BJ (cell line): ENCODE results near the gene LIN7B. TPM values are rescaled to one million over a fixed set of nuclear protein-coding genes. Genes with fewer than 3 reads are reported as not detected.

Source experiments
- CTCF ChIA-PET: fragments of 350-600 bp; formaldehyde crosslinking; extraction: SDS; loops from one replicate; lab custom pipeline; 2021; ENCODE audit warnings: antibody characterized with exemption, inconsistent platforms; lab: Yijun Ruan, JAX
- POLR2A ChIA-PET: fragments of 300-600 bp; sonication (Branson Sonifier 250); formaldehyde crosslinking; extraction: SDS; loops from one replicate; lab custom pipeline; 2021; ENCODE audit warnings: antibody characterized with exemption; lab: Charles Lee
- DNase-seq: peaks from one replicate; pipeline ENCODE4 v3.0.0-alpha.2; 2011; ENCODE audit warnings: low read depth
- H3K27me3 ChIP-seq: 2 replicates; pipeline ENCODE4 v1.6.0; 2011; ENCODE audit warnings: low read length; ENCODE audit not compliant: control insufficient read depth, insufficient read depth
- H3K36me3 ChIP-seq: 2 replicates; pipeline ENCODE4 v1.5.1; 2011; ENCODE audit warnings: low read length; ENCODE audit not compliant: control insufficient read depth, insufficient read depth
- H3K4me3 ChIP-seq: 2 replicates; pipeline ENCODE4 v1.5.1; 2011; ENCODE audit warnings: low read depth, mild to moderate bottlenecking, control low read depth, low read length
- polyA plus RNA-seq: library from polyadenylated mRNA; depleted of rRNA; stranded (reverse); fragments of >200 nt; gene quantifications from 2 replicates; pipeline ENCODE4 v1.2.3, GENCODE V29; 2011
- TF ChIP-seq, protein P1 (sequence below): IDR thresholded peaks from 2 replicates; pipeline ENCODE4 v1.5.1; 2011; ENCODE audit warnings: low read depth, mild to moderate bottlenecking, control low read depth, inconsistent platforms, low read length, moderate library complexity; ENCODE audit not compliant: insufficient read depth

LIN7B gene
- polyA plus RNA-seq, 1 experiment = 9.4 TPM

DNA sequence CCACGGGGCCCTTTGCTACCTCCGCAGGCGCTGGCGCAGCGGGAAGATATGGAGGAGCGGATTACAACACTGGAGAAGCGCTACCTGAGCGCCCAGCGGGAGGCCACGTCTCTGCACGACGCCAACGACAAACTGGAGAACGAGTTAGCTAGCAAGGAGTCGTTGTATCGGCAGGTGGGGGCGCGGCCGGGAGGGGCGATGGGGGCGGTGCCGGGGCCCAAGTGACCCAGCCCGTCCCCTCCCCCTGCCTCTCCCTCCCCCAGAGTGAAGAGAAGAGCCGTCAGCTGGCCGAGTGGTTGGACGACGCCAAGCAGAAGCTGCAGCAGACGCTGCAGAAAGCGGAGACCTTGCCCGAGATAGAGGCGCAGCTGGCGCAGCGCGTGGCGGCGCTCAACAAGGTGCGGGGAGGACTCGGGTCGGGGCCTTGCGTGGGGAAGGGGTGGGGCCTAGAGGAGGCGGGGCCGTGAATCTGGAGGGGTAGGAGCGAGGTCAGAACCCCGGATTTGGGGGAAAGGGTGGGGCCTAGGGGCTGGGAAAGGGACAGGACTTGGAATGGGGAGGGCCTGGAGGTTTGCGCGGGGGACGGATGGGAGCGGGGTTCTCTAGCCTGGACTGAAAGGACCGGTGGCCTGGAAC, 18.9 kb downstream of the LIN7B start:
- no peak for DNase-seq
- ChIA-PET POLR2A (no interaction called here), CTCF (interaction anchor here (0.9 to 1.9 kb wide), 4 partner anchors 10 to 63 kb away, joined by 3 to 10 read pairs (median 6); no protein-coding TSS in a partner anchor)
- H3K4me3 ChIP-seq = peak overlapping the region; percentile 30
- TF ChIP-seq, protein P1, sequence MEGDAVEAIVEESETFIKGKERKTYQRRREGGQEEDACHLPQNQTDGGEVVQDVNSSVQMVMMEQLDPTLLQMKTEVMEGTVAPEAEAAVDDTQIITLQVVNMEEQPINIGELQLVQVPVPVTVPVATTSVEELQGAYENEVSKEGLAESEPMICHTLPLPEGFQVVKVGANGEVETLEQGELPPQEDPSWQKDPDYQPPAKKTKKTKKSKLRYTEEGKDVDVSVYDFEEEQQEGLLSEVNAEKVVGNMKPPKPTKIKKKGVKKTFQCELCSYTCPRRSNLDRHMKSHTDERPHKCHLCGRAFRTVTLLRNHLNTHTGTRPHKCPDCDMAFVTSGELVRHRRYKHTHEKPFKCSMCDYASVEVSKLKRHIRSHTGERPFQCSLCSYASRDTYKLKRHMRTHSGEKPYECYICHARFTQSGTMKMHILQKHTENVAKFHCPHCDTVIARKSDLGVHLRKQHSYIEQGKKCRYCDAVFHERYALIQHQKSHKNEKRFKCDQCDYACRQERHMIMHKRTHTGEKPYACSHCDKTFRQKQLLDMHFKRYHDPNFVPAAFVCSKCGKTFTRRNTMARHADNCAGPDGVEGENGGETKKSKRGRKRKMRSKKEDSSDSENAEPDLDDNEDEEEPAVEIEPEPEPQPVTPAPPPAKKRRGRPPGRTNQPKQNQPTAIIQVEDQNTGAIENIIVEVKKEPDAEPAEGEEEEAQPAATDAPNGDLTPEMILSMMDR = no peak
- no peaks in the 10 kb centered on the region for H3K27me3 ChIP-seq
- H3K36me3 ChIP-seq = no peaks in the 10 kb centered on the region

DNA sequence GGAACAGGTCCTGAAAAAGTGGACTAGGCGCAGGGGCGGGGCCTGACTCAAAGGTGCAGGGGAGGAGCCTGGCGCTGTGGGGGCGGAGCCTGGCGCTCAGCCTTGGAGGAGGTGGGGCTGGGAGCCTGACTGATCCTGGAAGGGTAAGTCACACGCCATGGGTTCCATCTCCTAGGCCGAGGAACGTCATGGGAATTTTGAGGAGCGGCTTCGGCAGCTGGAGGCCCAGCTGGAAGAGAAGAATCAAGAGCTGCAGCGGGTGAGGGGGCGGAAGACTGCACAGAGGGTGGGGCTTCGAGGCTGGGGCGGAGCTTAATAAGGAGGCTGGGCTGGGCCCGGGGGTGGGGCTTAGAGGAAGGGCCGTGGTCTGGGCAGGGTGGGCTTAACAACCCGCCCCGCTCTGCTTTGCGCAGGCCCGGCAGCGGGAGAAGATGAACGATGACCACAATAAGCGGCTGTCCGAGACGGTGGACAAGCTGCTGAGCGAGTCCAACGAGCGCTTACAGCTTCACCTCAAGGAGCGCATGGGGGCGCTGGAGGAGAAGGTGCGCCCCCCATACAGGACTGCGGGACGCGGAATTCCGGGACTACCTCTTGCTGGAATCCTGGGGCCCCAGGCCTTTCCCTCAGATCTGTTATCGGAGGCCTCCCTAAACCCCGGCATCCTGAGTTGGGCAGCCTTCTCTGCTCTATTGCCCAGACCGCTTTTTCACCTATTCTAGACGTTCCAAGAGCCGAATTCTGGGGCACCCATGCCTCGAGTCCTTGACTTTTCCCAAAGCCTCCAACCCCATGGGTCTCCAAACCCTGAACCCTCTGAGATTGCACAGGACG, 19.7 kb downstream of the LIN7B start:
- Histone ChIP-seq H3K36me3 (no peaks in the 10 kb centered on the region), H3K4me3 (peak overlapping the region; percentile 30), H3K27me3 (no peaks in the 10 kb centered on the region)
- peak; percentile 30 for DNase-seq
- ChIA-PET CTCF (interaction anchor here (0.9 to 1.9 kb wide), 4 partner anchors 9 to 64 kb away, joined by 3 to 10 read pairs (median 6); no protein-coding TSS in a partner anchor), POLR2A (interaction anchor here (0.5 kb wide), 1 partner anchor 1416 kb away, joined by 8 read pairs; no protein-coding TSS in a partner anchor)
- TF ChIP-seq, protein P1 = peak; percentile 36; the same call in 1 of the 2 replicates

DNA sequence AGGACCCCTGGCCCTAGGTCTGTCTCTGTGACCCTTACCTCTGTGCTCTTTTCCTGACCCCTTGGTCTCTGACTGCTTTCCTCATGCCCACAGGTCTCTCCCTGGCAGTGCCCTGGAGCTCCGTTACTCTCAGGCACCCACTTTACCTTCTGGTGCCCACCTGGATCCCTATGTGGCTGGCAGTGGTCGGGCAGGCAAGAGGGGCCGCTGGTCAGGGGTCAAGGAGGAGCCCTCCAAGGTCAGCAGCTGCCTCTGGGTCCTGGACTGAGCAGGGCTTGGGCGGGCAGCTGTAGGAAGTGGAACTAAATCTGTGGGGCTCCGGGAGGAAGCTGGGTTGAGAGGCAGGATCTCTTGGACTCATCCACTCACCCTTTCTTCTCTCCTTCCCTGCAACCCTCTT, 21.5 kb downstream of the LIN7B start:
- POLR2A ChIA-PET = no interaction called here
- H3K27me3 ChIP-seq = no peaks in the 10 kb centered on the region
- H3K4me3 ChIP-seq = no peak overlapping the region
- TF ChIP-seq, protein P1 = no peak
- DNase-seq = no peak
- CTCF ChIA-PET = interaction anchor here (0.6 to 2.6 kb wide), 3 partner anchors 15 to 72 kb away, joined by 3 to 7 read pairs (median 3); no protein-coding TSS in a partner anchor
- no peaks in the 10 kb centered on the region for H3K36me3 ChIP-seq

DNA sequence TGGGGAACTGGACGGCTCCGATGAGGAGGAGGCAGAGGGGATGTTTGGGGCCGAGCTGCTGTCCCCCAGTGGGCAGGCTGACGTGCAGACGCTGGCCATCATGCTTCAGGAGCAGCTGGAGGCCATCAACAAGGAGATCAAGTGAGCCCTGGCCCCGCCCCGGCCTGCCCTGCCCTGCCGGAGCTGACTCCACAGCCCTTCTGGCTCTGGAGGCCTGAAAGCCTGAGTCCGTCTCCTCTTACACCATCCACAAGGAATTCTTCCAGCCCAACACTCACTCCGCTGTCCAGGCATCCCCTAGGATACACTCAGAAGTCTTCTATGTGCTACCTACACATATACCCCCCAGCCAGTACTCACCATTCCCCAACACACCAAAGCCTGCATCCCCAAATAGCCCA, 22.6 kb downstream of the LIN7B start:
- CTCF ChIA-PET = interaction anchor here (0.7 to 2.6 kb wide), 2 partner anchors 39 to 143 kb away, joined by 3 to 7 read pairs; partner anchors contain the start of gene RUVBL2
- DNase-seq = no peak

More for the DNA sequence above, 22.6 kb downstream of the LIN7B start:
- H3K4me3 ChIP-seq = no peak overlapping the region
- H3K27me3 ChIP-seq = no peaks in the 10 kb centered on the region
- H3K36me3 ChIP-seq = no peaks in the 10 kb centered on the region
- POLR2A ChIA-PET = interaction anchor here (0.5 kb wide), 1 partner anchor 9 kb away, joined by 3 read pairs; no protein-coding TSS in a partner anchor
- TF ChIP-seq, protein P1 = no peak
